CD8-positive, alpha-beta memory T cell (primary cell): ENCODE data around the gene APOL2. TPM values are rescaled to one million over a fixed set of nuclear protein-coding genes. Genes with fewer than 3 reads are reported as not detected.

Experiments
- CTCF ChIA-PET: fragments of 350-600 bp; sonication (Branson Sonifier 250); formaldehyde crosslinking; loops from one replicate; lab custom pipeline; 2021; ENCODE audit warnings: antibody characterized with exemption; lab: Charles Lee
- POLR2A ChIA-PET: fragments of 350-600 bp; sonication (Branson Sonifier 250); formaldehyde crosslinking; loops from one replicate; lab custom pipeline; 2021; ENCODE audit warnings: antibody characterized with exemption; lab: Charles Lee
- DNase-seq, 5 donors: peaks; one replicate each; pipeline versions ENCODE4 v3.0.0 to v3.0.0-alpha.2; 2020 to 2022; ENCODE audit warnings: mixed read lengths in 1 of 5
- H3K27ac ChIP-seq: one replicate; pipeline ENCODE4 v1.7.0; 2013; ENCODE audit warnings: low read depth, mild to moderate bottlenecking, low read length, moderate library complexity
- H3K27me3 ChIP-seq: 2 replicates; pipeline ENCODE4 v1.7.0; 2013; ENCODE audit warnings: low read length, mild to moderate bottlenecking; ENCODE audit not compliant: insufficient read depth, poor library complexity, severe bottlenecking
- H3K36me3 ChIP-seq: 2 replicates; pipeline ENCODE4 v1.7.0; 2013; ENCODE audit warnings: mild to moderate bottlenecking, low read length, moderate library complexity; ENCODE audit not compliant: insufficient read depth
- H3K4me1 ChIP-seq: 2 replicates; pipeline ENCODE4 v1.7.0; 2013; ENCODE audit warnings: mild to moderate bottlenecking, low read length, moderate library complexity; ENCODE audit not compliant: insufficient read depth
- H3K4me3 ChIP-seq: 2 replicates; pipeline ENCODE4 v1.7.0; 2013; ENCODE audit warnings: mild to moderate bottlenecking, low read length
- H3K9me3 ChIP-seq: 2 replicates; pipeline ENCODE4 v1.7.0; 2013; ENCODE audit warnings: mild to moderate bottlenecking, low read length
- H3K27ac Mint-ChIP-seq, 8 donors: one replicate each; pipeline ENCODE4 v1.8.0; 2020 to 2021; ENCODE audit warnings: mixed read lengths in 8 of 8, mild to moderate bottlenecking in 6 of 8, inconsistent platforms in 3 of 8, moderate library complexity in 3 of 8
- H3K27me3 Mint-ChIP-seq, 2 donors: one replicate each; pipeline ENCODE4 v1.8.0; 2020 to 2021; ENCODE audit warnings: mixed read lengths in 2 of 2, mild to moderate bottlenecking in 1 of 2, moderate library complexity in 1 of 2
- H3K36me3 Mint-ChIP-seq, 3 donors: one replicate each; pipeline ENCODE4 v1.8.0; 2020 to 2021; ENCODE audit warnings: mixed read lengths in 3 of 3, inconsistent platforms in 1 of 3, mild to moderate bottlenecking in 1 of 3
- H3K4me1 Mint-ChIP-seq, 3 donors: one replicate each; pipeline ENCODE4 v1.8.0; 2020 to 2021; ENCODE audit warnings: mixed read lengths in 3 of 3, inconsistent platforms in 1 of 3, mild to moderate bottlenecking in 1 of 3
- H3K4me3 Mint-ChIP-seq, 7 donors: one replicate each; pipeline ENCODE4 v1.8.0; 2020 to 2021; ENCODE audit warnings: mixed read lengths in 7 of 7, mild to moderate bottlenecking in 6 of 7, moderate library complexity in 4 of 7, inconsistent platforms in 2 of 7
- H3K9me3 Mint-ChIP-seq, 5 donors: one replicate each; pipeline ENCODE4 v1.8.0; 2020 to 2022; ENCODE audit warnings: mixed read lengths in 5 of 5, mild to moderate bottlenecking in 3 of 5, moderate library complexity in 2 of 5, inconsistent platforms in 1 of 5
- polyA plus RNA-seq: library from polyadenylated mRNA; unstranded; fragments of 300-500 nt; fragmentation: Illumina TruSeq; gene quantifications from one replicate; pipeline ENCODE4 v1.2.3, GENCODE V29; 2021
- total RNA-seq, 2 experiments: library from RNA; stranded (reverse); gene quantifications; one replicate each; pipeline ENCODE4 v1.2.3, GENCODE V29; 2021

Gene APOL2
- total and polyA plus RNA-seq, 3 experiments from 2014 or later = 27.1 to 62.8 (median 59.0) TPM

GRCh38 chr22:36225333-36225922 is 13.9 kb downstream of the APOL2 start:
- ChIA-PET POLR2A (no interaction called here), CTCF (no interaction called here)
- peaks cover 3 to 57% (median 10%) of the 10 kb centered on the region in 3 donors for H3K36me3 Mint-ChIP-seq
- peaks cover 10% of the 10 kb centered on the region for H3K36me3 ChIP-seq
- no peak for DNase-seq
- H3K4me1 Mint-ChIP-seq = peaks cover 6 to 10% (median 7%) of the 10 kb centered on the region in 3 donors
- H3K27me3 Mint-ChIP-seq = peaks cover 0 to 1% of the 10 kb centered on the region in 2 donors
- H3K27ac ChIP-seq = no peak overlapping the region
- no peaks in the 10 kb centered on the region for H3K27me3 ChIP-seq
- H3K4me3 ChIP-seq = no peak overlapping the region
- H3K4me1 ChIP-seq = no peaks in the 10 kb centered on the region
- no peak overlapping the region for H3K4me3 Mint-ChIP-seq
- H3K9me3 ChIP-seq = no peaks in the 10 kb centered on the region
- no peaks in the 10 kb centered on the region for H3K9me3 Mint-ChIP-seq
- H3K27ac Mint-ChIP-seq = peak overlapping the region in 4 of 8 donors; percentile 40 to 65 (median 50)

- POLR2A ChIA-PET = no interaction called here
Measured at GRCh38 chr22:36224245-36224644, 15.1 kb downstream of the APOL2 start.

GRCh38 chr22:36223504-36223903 is 15.8 kb downstream of the APOL2 start:
- CTCF ChIA-PET = interaction anchor here (1.5 kb wide), 1 partner anchor 16 kb away, joined by 4 read pairs; the partner anchor contains the start of gene APOL2
- POLR2A ChIA-PET = no interaction called here

More at GRCh38 chr22:36224245-36224644, 15.1 kb downstream of the APOL2 start:
- Histone ChIP-seq H3K27me3 (no peaks in the 10 kb centered on the region), H3K9me3 (no peaks in the 10 kb centered on the region), H3K36me3 (no peaks in the 10 kb centered on the region), H3K4me3 (no peak overlapping the region), H3K4me1 (no peaks in the 10 kb centered on the region), H3K27ac (no peak overlapping the region)
- H3K27ac Mint-ChIP-seq = peak overlapping the region in 3 of 8 donors; percentile 12 to 36 (median 17)
- DNase-seq = no peak
- H3K9me3 Mint-ChIP-seq = no peaks in the 10 kb centered on the region
- peaks cover under 1 to 45% (median 8%) of the 10 kb centered on the region in 3 donors for H3K36me3 Mint-ChIP-seq
- CTCF ChIA-PET = no interaction called here
- peaks cover 7 to 13% (median 10%) of the 10 kb centered on the region in 3 donors for H3K4me1 Mint-ChIP-seq
- H3K4me3 Mint-ChIP-seq = no peak overlapping the region
- H3K27me3 Mint-ChIP-seq = peaks cover 0 to 3% of the 10 kb centered on the region in 2 donors

GRCh38 chr22:36222887-36223450 is 16.4 kb downstream of the APOL2 start:
- Histone ChIP-seq H3K36me3 (no peaks in the 10 kb centered on the region), H3K27me3 (peaks cover 3% of the 10 kb centered on the region), H3K27ac (no peak overlapping the region), H3K4me3 (no peak overlapping the region), H3K9me3 (no peaks in the 10 kb centered on the region), H3K4me1 (no peaks in the 10 kb centered on the region)
- Mint-ChIP-seq H3K36me3 (peaks cover 0 to 33% (median 3%) of the 10 kb centered on the region in 3 donors), H3K27me3 (peaks cover 3 to 11% of the 10 kb centered on the region in 2 donors), H3K4me3 (no peak overlapping the region), H3K27ac (peak overlapping the region in 1 of 8 donors; percentile 77), H3K9me3 (no peaks in the 10 kb centered on the region), H3K4me1 (peaks cover 7 to 13% (median 10%) of the 10 kb centered on the region in 3 donors)
- ChIA-PET CTCF (interaction anchor here (1.5 kb wide), 1 partner anchor 16 kb away, joined by 4 read pairs; the partner anchor contains the start of gene APOL2), POLR2A (no interaction called here)
- DNase-seq = no peak

More at GRCh38 chr22:36223504-36223903, 15.8 kb downstream of the APOL2 start:
- Mint-ChIP-seq H3K9me3 (no peaks in the 10 kb centered on the region), H3K4me1 (peaks cover 7 to 13% (median 10%) of the 10 kb centered on the region in 3 donors), H3K4me3 (no peak overlapping the region), H3K27ac (peak overlapping the region in 1 of 8 donors; percentile 77), H3K27me3 (peaks cover 3 to 6% of the 10 kb centered on the region in 2 donors), H3K36me3 (peaks cover 0 to 38% (median 3%) of the 10 kb centered on the region in 3 donors)
- DNase-seq = no peak
- H3K4me1 ChIP-seq = no peaks in the 10 kb centered on the region
- H3K27me3 ChIP-seq = no peaks in the 10 kb centered on the region
- no peaks in the 10 kb centered on the region for H3K36me3 ChIP-seq
- H3K4me3 ChIP-seq = no peak overlapping the region
- no peaks in the 10 kb centered on the region for H3K9me3 ChIP-seq
- no peak overlapping the region for H3K27ac ChIP-seq

GRCh38 chr22:36221799-36222751 is 17.3 kb downstream of the APOL2 start:
- Histone ChIP-seq H3K36me3 (no peaks in the 10 kb centered on the region), H3K4me1 (no peaks in the 10 kb centered on the region), H3K27ac (no peak overlapping the region), H3K9me3 (no peaks in the 10 kb centered on the region), H3K4me3 (no peak overlapping the region), H3K27me3 (peaks cover 8% of the 10 kb centered on the region)
- peak; percentile 13 to 65 (median 25) for DNase-seq
- POLR2A ChIA-PET = no interaction called here
- Mint-ChIP-seq H3K36me3 (peaks cover 0 to 24% (median 3%) of the 10 kb centered on the region in 3 donors), H3K4me1 (peaks cover 7 to 13% (median 10%) of the 10 kb centered on the region in 3 donors), H3K27ac (peak overlapping the region in 5 of 8 donors; percentile 4 to 79 (median 51)), H3K9me3 (no peaks in the 10 kb centered on the region), H3K4me3 (peak overlapping the region in 5 of 7 donors; percentile 56 to 72 (median 63)), H3K27me3 (peaks cover 3 to 16% of the 10 kb centered on the region in 2 donors)
- CTCF ChIA-PET = interaction anchor here (1.4 to 1.5 kb wide), 2 partner anchors 17 to 19 kb away, joined by 4 read pairs; partner anchors contain the start of gene APOL2

- CTCF ChIA-PET = interaction anchor here (1.4 kb wide), 1 partner anchor 20 kb away, joined by 4 read pairs; no protein-coding TSS in a partner anchor
- Histone ChIP-seq H3K27ac (no peak overlapping the region), H3K27me3 (peaks cover 9% of the 10 kb centered on the region), H3K4me3 (no peak overlapping the region), H3K9me3 (no peaks in the 10 kb centered on the region), H3K36me3 (no peaks in the 10 kb centered on the region), H3K4me1 (no peaks in the 10 kb centered on the region)
- no peak overlapping the region for H3K4me3 Mint-ChIP-seq
- no peak overlapping the region for H3K27ac Mint-ChIP-seq
- peaks cover 0 to 10% (median 0%) of the 10 kb centered on the region in 3 donors for H3K36me3 Mint-ChIP-seq
- peaks cover 5 to 24% of the 10 kb centered on the region in 2 donors for H3K27me3 Mint-ChIP-seq
- H3K9me3 Mint-ChIP-seq = no peaks in the 10 kb centered on the region
- no peak for DNase-seq
- H3K4me1 Mint-ChIP-seq = peaks cover 5 to 13% (median 10%) of the 10 kb centered on the region in 3 donors
- POLR2A ChIA-PET = no interaction called here
Measured at GRCh38 chr22:36220451-36220921, 18.8 kb downstream of the APOL2 start.

- Mint-ChIP-seq H3K27me3 (peaks cover 7 to 40% of the 10 kb centered on the region in 2 donors), H3K9me3 (no peaks in the 10 kb centered on the region), H3K4me3 (no peak overlapping the region), H3K4me1 (peaks cover 5 to 13% (median 10%) of the 10 kb centered on the region in 3 donors), H3K27ac (no peak overlapping the region), H3K36me3 (no peaks in the 10 kb centered on the region)
- POLR2A ChIA-PET = interaction anchor here (0.7 kb wide), 1 partner anchor 279 kb away, joined by 5 read pairs; no protein-coding TSS in a partner anchor
- Histone ChIP-seq H3K27me3 (peaks cover 13% of the 10 kb centered on the region), H3K4me1 (no peaks in the 10 kb centered on the region), H3K27ac (no peak overlapping the region), H3K4me3 (no peak overlapping the region), H3K9me3 (no peaks in the 10 kb centered on the region), H3K36me3 (no peaks in the 10 kb centered on the region)
- no peak for DNase-seq
- CTCF ChIA-PET = interaction anchor here (0.9 kb wide), 1 partner anchor 34 kb away, joined by 3 read pairs; the partner anchor contains the start of gene APOL1
Measured at GRCh38 chr22:36218648-36219193, 20.6 kb downstream of the APOL2 start.
